ENCODE measurements around the gene VPS11. TPM values are rescaled to one million over a fixed set of nuclear protein-coding genes. Genes with fewer than 3 reads are reported as not detected.
A peak's percentile ranks its signal among the peaks of the same experiment; 100 is the strongest.

VPS11 gene
- total RNA-seq, 1 donor from 2014 or later, result 30.1 TPM

DNA sequence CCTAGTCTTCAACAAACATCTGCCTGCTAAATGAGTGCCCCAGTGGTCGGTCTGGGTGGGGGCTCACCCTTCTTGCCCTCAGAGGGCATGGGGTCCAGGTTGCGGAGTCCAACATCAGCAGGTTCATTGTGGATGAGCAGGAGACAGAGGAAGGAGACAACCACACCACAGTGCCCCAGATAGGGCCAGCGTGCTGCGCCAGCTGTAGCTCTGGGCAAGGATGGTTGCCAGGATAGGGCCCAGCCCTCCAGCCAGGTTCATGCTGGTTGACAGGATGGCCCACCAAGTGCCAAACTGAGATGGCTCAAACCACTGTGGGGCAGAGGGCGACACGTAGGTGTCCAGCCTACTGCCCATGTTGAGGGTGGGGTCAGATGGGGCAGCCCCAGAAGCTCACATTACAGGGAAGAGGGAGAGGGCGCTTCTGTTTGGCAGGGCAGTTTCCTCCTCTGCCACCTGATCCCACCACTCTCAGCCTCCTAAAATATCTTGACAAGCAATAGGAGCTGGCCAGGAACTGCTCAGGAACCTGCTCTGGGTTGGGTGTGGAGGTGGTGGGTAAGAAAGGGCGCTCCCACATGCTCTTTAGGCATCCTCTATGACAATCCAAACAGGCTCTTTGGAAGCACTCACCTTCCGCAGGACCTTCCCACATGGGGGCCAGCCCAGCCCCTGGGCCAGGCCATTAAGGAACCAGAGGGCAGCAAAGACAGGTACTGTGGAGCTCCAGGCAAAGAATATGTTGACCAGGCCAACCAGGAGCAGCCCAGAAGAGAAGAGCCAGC lies 39.9 kb upstream of the VPS11 start:
- no peaks in the 10 kb centered on the region for H3K27me3 Mint-ChIP-seq (ENCODE audit: low read depth)
- H3K4me3 Mint-ChIP-seq (ENCODE audit: unreplicated experiment), result no peak overlapping the region
- H3K27ac Mint-ChIP-seq (ENCODE audit: unreplicated experiment), result peak overlapping the region; percentile 49
- H3K4me1 Mint-ChIP-seq (ENCODE audit: low read depth), result peaks cover 20% of the 10 kb centered on the region
- no peaks in the 10 kb centered on the region for H3K9me3 Mint-ChIP-seq (ENCODE audit: low read depth)
- peak; percentile 52 for DNase-seq (ENCODE audit: low spot score)
- TF ChIP-seq, protein P1, sequence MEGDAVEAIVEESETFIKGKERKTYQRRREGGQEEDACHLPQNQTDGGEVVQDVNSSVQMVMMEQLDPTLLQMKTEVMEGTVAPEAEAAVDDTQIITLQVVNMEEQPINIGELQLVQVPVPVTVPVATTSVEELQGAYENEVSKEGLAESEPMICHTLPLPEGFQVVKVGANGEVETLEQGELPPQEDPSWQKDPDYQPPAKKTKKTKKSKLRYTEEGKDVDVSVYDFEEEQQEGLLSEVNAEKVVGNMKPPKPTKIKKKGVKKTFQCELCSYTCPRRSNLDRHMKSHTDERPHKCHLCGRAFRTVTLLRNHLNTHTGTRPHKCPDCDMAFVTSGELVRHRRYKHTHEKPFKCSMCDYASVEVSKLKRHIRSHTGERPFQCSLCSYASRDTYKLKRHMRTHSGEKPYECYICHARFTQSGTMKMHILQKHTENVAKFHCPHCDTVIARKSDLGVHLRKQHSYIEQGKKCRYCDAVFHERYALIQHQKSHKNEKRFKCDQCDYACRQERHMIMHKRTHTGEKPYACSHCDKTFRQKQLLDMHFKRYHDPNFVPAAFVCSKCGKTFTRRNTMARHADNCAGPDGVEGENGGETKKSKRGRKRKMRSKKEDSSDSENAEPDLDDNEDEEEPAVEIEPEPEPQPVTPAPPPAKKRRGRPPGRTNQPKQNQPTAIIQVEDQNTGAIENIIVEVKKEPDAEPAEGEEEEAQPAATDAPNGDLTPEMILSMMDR (IDR thresholded peaks at IDR 0.05), result no peak
- peaks cover 9% of the 10 kb centered on the region for H3K36me3 Mint-ChIP-seq (ENCODE audit: low read depth)

DNA sequence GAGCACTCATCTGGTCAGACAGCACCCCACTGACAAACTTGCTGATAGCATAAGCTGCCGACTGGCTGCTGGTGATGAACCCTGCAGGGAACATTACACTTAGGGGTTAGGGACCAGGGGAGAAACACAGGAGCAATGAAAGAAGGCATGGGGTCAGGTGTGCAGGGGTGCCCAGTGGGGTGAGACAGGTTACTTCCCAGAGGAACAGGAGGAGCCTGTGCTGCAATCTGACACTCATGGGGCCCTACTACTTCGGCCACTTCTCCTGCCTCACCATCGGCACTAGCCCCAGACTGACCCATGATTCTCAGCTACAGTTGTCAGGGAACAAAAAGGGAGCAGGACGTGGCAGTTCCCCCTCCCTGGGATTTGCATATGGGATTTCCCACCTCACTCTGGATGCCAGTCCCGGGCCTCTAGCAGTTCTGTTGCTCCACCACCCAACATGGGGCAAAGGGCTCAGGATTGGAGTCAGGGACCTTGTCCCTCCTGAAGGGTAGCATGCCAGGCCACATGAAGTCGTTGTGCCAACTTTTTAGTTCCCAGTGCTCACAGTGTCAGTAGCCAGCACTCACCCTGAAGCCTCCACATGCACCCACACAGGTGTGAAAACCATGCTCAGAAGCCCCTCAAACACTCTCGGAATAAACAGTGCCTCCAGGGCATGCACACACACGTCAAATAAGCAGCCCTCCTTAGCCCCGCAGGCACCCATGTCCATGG lies 39.1 kb upstream of the VPS11 start:
- H3K4me3 Mint-ChIP-seq (ENCODE audit: unreplicated experiment), result peak overlapping the region; percentile 76
- peak overlapping the region; percentile 49 for H3K27ac Mint-ChIP-seq (ENCODE audit: unreplicated experiment)
- DNase-seq (ENCODE audit: low spot score), result peak; percentile 39
- no peaks in the 10 kb centered on the region for H3K27me3 Mint-ChIP-seq (ENCODE audit: low read depth)
- H3K9me3 Mint-ChIP-seq (ENCODE audit: low read depth), result no peaks in the 10 kb centered on the region
- TF ChIP-seq, protein P1 (IDR thresholded peaks at IDR 0.05), result no peak
- H3K4me1 Mint-ChIP-seq (ENCODE audit: low read depth), result peaks cover 15% of the 10 kb centered on the region
- H3K36me3 Mint-ChIP-seq (ENCODE audit: low read depth), result peaks cover 8% of the 10 kb centered on the region

DNA sequence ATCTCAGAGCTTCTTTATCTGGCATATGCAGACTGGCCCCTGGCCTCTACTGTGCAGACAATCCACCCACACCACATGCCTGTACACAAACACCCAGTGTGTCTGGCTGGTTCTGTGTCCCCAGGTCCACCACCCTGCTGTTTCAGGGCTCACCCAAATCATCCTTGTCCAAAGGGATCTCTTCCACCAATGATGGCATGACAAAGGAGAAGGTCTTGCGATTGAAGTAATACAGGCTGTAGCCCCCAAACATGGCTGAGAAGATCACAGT lies 38.6 kb upstream of the VPS11 start:
- Mint-ChIP-seq H3K36me3 (ENCODE audit: low read depth) (peaks cover 7% of the 10 kb centered on the region), H3K4me3 (ENCODE audit: unreplicated experiment) (peak overlapping the region; percentile 76), H3K27ac (ENCODE audit: unreplicated experiment) (no peak overlapping the region), H3K4me1 (ENCODE audit: low read depth) (peaks cover 14% of the 10 kb centered on the region), H3K9me3 (ENCODE audit: low read depth) (no peaks in the 10 kb centered on the region), H3K27me3 (ENCODE audit: low read depth) (no peaks in the 10 kb centered on the region)
- peak; percentile 28 for DNase-seq (ENCODE audit: low spot score)
- TF ChIP-seq, protein P1 (IDR thresholded peaks at IDR 0.05), result no peak

DNA sequence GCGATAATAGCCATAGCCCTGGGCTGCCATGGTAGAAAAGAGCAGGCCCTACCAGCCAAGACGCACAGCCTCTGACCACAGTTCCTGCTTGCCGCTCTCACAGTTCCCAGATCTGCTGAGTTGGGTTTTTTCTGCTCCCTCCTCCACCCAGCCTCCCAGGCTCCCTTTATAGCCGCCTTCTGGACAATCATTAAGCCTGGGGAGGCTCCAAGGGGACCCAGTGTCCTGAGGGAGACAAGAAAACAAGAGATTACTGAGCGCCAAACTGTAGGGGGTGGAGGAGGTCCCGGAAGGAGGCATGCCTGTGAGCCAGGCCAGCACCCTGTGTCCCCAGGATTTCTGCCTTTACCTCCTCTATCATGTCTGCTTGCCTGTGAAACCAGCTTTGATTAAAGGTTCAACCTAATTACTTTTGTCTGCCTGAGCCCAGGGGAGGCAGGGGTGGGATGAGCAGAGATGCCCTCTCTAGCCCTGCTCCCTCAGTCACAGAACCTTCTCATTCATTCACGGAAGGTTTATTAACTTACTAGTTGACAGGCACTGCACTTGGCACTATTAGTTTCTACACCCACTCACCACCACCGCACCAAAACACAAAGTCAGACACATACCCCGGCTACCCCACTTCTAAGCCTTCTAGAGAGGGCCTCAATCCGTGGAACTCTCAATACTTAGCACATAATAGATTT lies 38.1 kb upstream of the VPS11 start:
- H3K27ac Mint-ChIP-seq (ENCODE audit: unreplicated experiment), result peak overlapping the region; percentile 10
- H3K4me1 Mint-ChIP-seq (ENCODE audit: low read depth), result peaks cover 14% of the 10 kb centered on the region

DNA sequence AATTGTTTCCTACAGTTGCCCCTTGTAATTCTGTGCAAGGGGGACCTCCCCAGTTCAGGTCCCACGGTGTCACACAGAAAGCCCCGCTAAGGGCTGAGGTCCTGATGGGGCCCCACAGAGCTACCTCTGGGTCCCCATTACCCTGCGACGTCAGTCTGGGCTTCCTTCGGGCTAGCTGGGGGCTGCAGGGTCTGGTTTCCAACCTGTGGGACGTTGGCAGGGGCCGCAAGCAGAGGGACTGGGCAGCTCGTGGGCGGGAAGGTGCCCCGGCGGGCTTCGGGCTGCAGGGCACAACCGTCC lies 37.6 kb upstream of the VPS11 start:
- peaks cover 14% of the 10 kb centered on the region for H3K4me1 Mint-ChIP-seq (ENCODE audit: low read depth)
- TF ChIP-seq, protein P1 (IDR thresholded peaks at IDR 0.05), result no peak
- H3K4me3 Mint-ChIP-seq (ENCODE audit: unreplicated experiment), result peak overlapping the region; percentile 76
- peak overlapping the region; percentile 8 for H3K27ac Mint-ChIP-seq (ENCODE audit: unreplicated experiment)
- H3K27me3 Mint-ChIP-seq (ENCODE audit: low read depth), result no peaks in the 10 kb centered on the region
- no peak for DNase-seq (ENCODE audit: low spot score)
- peaks cover 3% of the 10 kb centered on the region for H3K36me3 Mint-ChIP-seq (ENCODE audit: low read depth)
- H3K9me3 Mint-ChIP-seq (ENCODE audit: low read depth), result no peaks in the 10 kb centered on the region

More for the DNA sequence above, 38.1 kb upstream of the VPS11 start:
- TF ChIP-seq, protein P1 (IDR thresholded peaks at IDR 0.05), result no peak
- peak overlapping the region; percentile 76 for H3K4me3 Mint-ChIP-seq (ENCODE audit: unreplicated experiment)
- peak; percentile 55 for DNase-seq (ENCODE audit: low spot score)
- H3K36me3 Mint-ChIP-seq (ENCODE audit: low read depth), result peaks cover 5% of the 10 kb centered on the region
- H3K9me3 Mint-ChIP-seq (ENCODE audit: low read depth), result no peaks in the 10 kb centered on the region
- no peaks in the 10 kb centered on the region for H3K27me3 Mint-ChIP-seq (ENCODE audit: low read depth)
